HEK293 (cell line): ENCODE measurements around the gene ZNF234.

Experiments
- EGR2 ChIP-seq: fragments of 450-650 bp; formaldehyde crosslinking; IDR thresholded peaks from 2 replicates; pipeline ENCODE4 v1.5.1; 2016; ENCODE audit warnings: low read depth, missing biosample characterization, missing genetic modification characterization
- GFI1B ChIP-seq: fragments of 450-650 bp; formaldehyde crosslinking; IDR thresholded peaks from 2 replicates; pipeline ENCODE4 v1.5.1; 2016; ENCODE audit warnings: missing biosample characterization, missing genetic modification characterization
- RBAK ChIP-seq: fragments of 450-650 bp; formaldehyde crosslinking; IDR thresholded peaks from 2 replicates; pipeline ENCODE4 v1.5.1; 2016; ENCODE audit warnings: missing biosample characterization, missing genetic modification characterization
- REPIN1 ChIP-seq: fragments of 450-650 bp; formaldehyde crosslinking; IDR thresholded peaks from 2 replicates; pipeline ENCODE4 v1.5.1; 2017; ENCODE audit warnings: missing biosample characterization, missing genetic modification characterization, low read depth
- SCRT2 ChIP-seq: fragments of 450-650 bp; formaldehyde crosslinking; IDR thresholded peaks from 2 replicates; pipeline ENCODE4 v1.5.1; 2016; ENCODE audit warnings: missing biosample characterization, missing genetic modification characterization
- SP3 ChIP-seq: fragments of 450-650 bp; formaldehyde crosslinking; IDR thresholded peaks from 2 replicates; pipeline ENCODE4 v1.5.1; 2016; ENCODE audit warnings: missing biosample characterization, missing genetic modification characterization
- SP7 ChIP-seq: fragments of 450-650 bp; formaldehyde crosslinking; IDR thresholded peaks from 2 replicates; pipeline ENCODE4 v1.5.1; 2016; ENCODE audit warnings: missing biosample characterization, missing genetic modification characterization
- TRIM28 ChIP-seq: IDR thresholded peaks from 2 replicates; pipeline ENCODE4 v1.6.1; 2011; ENCODE audit warnings: low read length, control low read depth, borderline replicate concordance
- ZBTB10 ChIP-seq: fragments of 450-650 bp; formaldehyde crosslinking; IDR thresholded peaks from 2 replicates; pipeline ENCODE4 v1.5.1; 2016; ENCODE audit warnings: missing biosample characterization, missing genetic modification characterization
- ZBTB11 ChIP-seq: fragments of 450-650 bp; formaldehyde crosslinking; conservative IDR thresholded peaks from 2 replicates; pipeline ENCODE4 v1.5.1; 2016; ENCODE audit warnings: low read depth, missing biosample characterization, missing genetic modification characterization
- ZBTB26 ChIP-seq: fragments of 450-650 bp; formaldehyde crosslinking; optimal IDR thresholded peaks from 2 replicates; pipeline ENCODE3; 2016; ENCODE audit warnings: missing biosample characterization, mild to moderate bottlenecking, missing genetic modification characterization
- ZFP69B ChIP-seq: fragments of 450-650 bp; formaldehyde crosslinking; IDR thresholded peaks from 2 replicates; pipeline ENCODE4 v1.5.1; 2016; ENCODE audit warnings: missing biosample characterization, missing genetic modification characterization
- ZNF140 ChIP-seq: fragments of 450-650 bp; formaldehyde crosslinking; IDR thresholded peaks from 2 replicates; pipeline ENCODE4 v1.5.1; 2016; ENCODE audit warnings: missing biosample characterization, missing genetic modification characterization
- ZNF148 ChIP-seq: fragments of 450-650 bp; formaldehyde crosslinking; IDR thresholded peaks from 2 replicates; pipeline ENCODE4 v1.5.0; 2017; ENCODE audit warnings: missing biosample characterization, missing genetic modification characterization, borderline replicate concordance
- ZNF2 ChIP-seq: fragments of 450-650 bp; formaldehyde crosslinking; IDR thresholded peaks from 2 replicates; pipeline ENCODE4 v1.5.1; 2016; ENCODE audit warnings: missing biosample characterization, missing genetic modification characterization
- ZNF223 ChIP-seq: fragments of 450-650 bp; formaldehyde crosslinking; IDR thresholded peaks from 2 replicates; pipeline ENCODE4 v1.5.1; 2016; ENCODE audit warnings: missing biosample characterization, missing genetic modification characterization
- ZNF311 ChIP-seq: fragments of 450-650 bp; formaldehyde crosslinking; IDR thresholded peaks from 2 replicates; pipeline ENCODE4 v1.5.1; 2017; ENCODE audit warnings: missing biosample characterization, missing genetic modification characterization, borderline replicate concordance
- ZNF366 ChIP-seq: fragments of 450-650 bp; formaldehyde crosslinking; conservative IDR thresholded peaks from 2 replicates; pipeline ENCODE4 v1.5.1; 2016; ENCODE audit warnings: missing biosample characterization, missing genetic modification characterization
- ZNF398 ChIP-seq: fragments of 450-650 bp; formaldehyde crosslinking; IDR thresholded peaks from 2 replicates; pipeline ENCODE4 v1.5.1; 2017; ENCODE audit warnings: missing biosample characterization, missing genetic modification characterization
- ZNF404 ChIP-seq: fragments of 450-650 bp; formaldehyde crosslinking; IDR thresholded peaks from 2 replicates; pipeline ENCODE4 v1.5.1; 2017; ENCODE audit warnings: missing biosample characterization, missing genetic modification characterization
- ZNF580 ChIP-seq: fragments of 450-650 bp; formaldehyde crosslinking; IDR thresholded peaks from 2 replicates; pipeline ENCODE4 v1.5.1; 2016; ENCODE audit warnings: missing biosample characterization, missing genetic modification characterization
- ZNF629 ChIP-seq: fragments of 450-650 bp; formaldehyde crosslinking; IDR thresholded peaks from 2 replicates; pipeline ENCODE4 v1.5.1; 2017; ENCODE audit warnings: missing biosample characterization, missing genetic modification characterization
- ZNF660 ChIP-seq: fragments of 450-650 bp; IDR thresholded peaks from 2 replicates; pipeline ENCODE4 v1.5.1; 2018; ENCODE audit warnings: missing biosample characterization, mild to moderate bottlenecking, missing genetic modification characterization
- ZNF768 ChIP-seq: fragments of 450-650 bp; formaldehyde crosslinking; IDR thresholded peaks from 2 replicates; pipeline ENCODE4 v1.5.1; 2018; ENCODE audit warnings: missing biosample characterization, mild to moderate bottlenecking, missing genetic modification characterization
- ZNF785 ChIP-seq: fragments of 450-650 bp; formaldehyde crosslinking; IDR thresholded peaks from 2 replicates; pipeline ENCODE4 v1.5.1; 2016; ENCODE audit warnings: missing biosample characterization, missing genetic modification characterization
- ZNF792 ChIP-seq: fragments of 450-650 bp; formaldehyde crosslinking; IDR thresholded peaks from 2 replicates; pipeline ENCODE4 v1.5.1; 2016; ENCODE audit warnings: missing biosample characterization, missing genetic modification characterization
- ZXDB ChIP-seq: fragments of 450-650 bp; formaldehyde crosslinking; IDR thresholded peaks from 2 replicates; pipeline ENCODE4 v1.5.1; 2016; ENCODE audit warnings: missing biosample characterization, missing genetic modification characterization

Gene ZNF234

GRCh38 chr19:44093931-44094765 is 47.2 kb upstream of the ZNF234 start, which contains the start of gene ZNF224 (continued):
- TF ChIP-seq ZNF148 (tag by site-specific recombination) (no peak), ZNF311 (no peak), ZNF404 (tag by site-specific recombination) (no peak), ZFP69B (tag by site-specific recombination) (peak; percentile 17; the same call in 1 of the 2 replicates), REPIN1 (tag by site-specific recombination) (peak; percentile 88), ZNF629 (tag by site-specific recombination) (peak; percentile 72), EGR2 (tag by site-specific recombination) (peak; percentile 85), ZNF785 (tag by site-specific recombination) (peak; percentile 76; the same call in 1 of the 2 replicates), ZNF792 (tag by site-specific recombination) (peak; percentile 80; the same call in 1 of the 2 replicates), ZXDB (tag by site-specific recombination) (peak; percentile 85; the same call in 1 of the 2 replicates), ZBTB10 (tag by site-specific recombination) (peak; percentile 86), TRIM28 (peak; percentile 65; the same call in 1 of the 2 replicates), SCRT2 (tag by site-specific recombination) (peak; percentile 34; the same call in 1 of the 2 replicates), GFI1B (tag by site-specific recombination) (peak; percentile 45; the same call in 1 of the 2 replicates), ZNF660 (tag by site-specific recombination) (peak; percentile 90), ZNF398 (tag by site-specific recombination) (no peak), ZBTB26 (tag by site-specific recombination) (peak; percentile 76), SP7 (peak; percentile 67), RBAK (tag by site-specific recombination) (0 out of 2 replicates have a peak, but pooled peaks have one; percentile 7), SP3 (tag by site-specific recombination) (peak; percentile 84), ZNF223 (0 out of 2 replicates have a peak, but pooled peaks have one; percentile 11), ZNF768 (tag by site-specific recombination) (no peak), ZBTB11 (tag by site-specific recombination) (peak; percentile 99), ZNF366 (tag by site-specific recombination) (peak; percentile 63), ZNF140 (tag by site-specific recombination) (peak; percentile 77), ZNF2 (tag by site-specific recombination) (peak; percentile 80), ZNF580 (tag by site-specific recombination) (peak; percentile 44)
